ENCODE measurements around the gene SNTA1.

DNA sequence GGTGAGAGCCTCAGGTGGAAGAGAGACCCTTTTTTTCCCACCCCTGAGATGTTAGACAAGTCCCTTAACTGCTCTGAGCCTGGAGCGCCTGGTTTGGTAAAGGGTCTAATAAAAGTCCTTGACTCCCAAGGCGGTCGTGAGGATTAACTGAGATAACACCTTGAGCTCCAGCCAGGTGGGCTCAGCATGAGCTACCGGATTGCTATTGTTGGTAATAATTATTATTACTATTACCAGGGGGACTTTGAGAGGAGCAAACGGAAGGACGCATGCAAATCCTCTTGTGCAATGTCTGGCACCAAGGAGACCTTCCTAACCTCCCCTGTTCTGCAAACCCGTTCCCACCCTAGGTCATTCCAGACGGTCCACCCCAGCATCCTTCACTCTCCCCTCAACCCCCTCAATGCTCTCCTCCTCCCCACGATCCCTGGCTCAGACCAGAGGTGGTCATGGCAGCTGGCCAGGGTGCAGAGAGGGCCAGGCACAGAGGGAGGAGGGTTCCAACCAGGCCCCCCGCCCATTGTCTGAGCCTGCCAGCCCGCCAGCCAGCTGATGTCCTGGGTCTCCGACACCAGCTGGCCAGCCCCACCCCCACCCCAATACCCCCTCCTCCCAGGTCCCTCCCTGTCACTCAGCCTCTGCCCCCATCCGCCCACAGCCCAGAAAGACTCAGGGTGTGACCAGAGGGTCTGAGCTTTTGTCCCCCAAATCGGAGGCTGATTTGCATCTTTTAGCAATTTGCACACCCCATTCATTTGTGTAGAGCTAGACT is 32.0 kb upstream of the SNTA1 start:
- TF ChIP-seq, protein P1, sequence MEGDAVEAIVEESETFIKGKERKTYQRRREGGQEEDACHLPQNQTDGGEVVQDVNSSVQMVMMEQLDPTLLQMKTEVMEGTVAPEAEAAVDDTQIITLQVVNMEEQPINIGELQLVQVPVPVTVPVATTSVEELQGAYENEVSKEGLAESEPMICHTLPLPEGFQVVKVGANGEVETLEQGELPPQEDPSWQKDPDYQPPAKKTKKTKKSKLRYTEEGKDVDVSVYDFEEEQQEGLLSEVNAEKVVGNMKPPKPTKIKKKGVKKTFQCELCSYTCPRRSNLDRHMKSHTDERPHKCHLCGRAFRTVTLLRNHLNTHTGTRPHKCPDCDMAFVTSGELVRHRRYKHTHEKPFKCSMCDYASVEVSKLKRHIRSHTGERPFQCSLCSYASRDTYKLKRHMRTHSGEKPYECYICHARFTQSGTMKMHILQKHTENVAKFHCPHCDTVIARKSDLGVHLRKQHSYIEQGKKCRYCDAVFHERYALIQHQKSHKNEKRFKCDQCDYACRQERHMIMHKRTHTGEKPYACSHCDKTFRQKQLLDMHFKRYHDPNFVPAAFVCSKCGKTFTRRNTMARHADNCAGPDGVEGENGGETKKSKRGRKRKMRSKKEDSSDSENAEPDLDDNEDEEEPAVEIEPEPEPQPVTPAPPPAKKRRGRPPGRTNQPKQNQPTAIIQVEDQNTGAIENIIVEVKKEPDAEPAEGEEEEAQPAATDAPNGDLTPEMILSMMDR (IDR thresholded peaks at IDR 0.05; ENCODE audit: insufficient read depth, low read length), result no peak
- TF ChIP-seq POLR2AphosphoS5 (IDR thresholded peaks at IDR 0.05; ENCODE audit: low read depth), result no peak
- TF ChIP-seq, protein P2, sequence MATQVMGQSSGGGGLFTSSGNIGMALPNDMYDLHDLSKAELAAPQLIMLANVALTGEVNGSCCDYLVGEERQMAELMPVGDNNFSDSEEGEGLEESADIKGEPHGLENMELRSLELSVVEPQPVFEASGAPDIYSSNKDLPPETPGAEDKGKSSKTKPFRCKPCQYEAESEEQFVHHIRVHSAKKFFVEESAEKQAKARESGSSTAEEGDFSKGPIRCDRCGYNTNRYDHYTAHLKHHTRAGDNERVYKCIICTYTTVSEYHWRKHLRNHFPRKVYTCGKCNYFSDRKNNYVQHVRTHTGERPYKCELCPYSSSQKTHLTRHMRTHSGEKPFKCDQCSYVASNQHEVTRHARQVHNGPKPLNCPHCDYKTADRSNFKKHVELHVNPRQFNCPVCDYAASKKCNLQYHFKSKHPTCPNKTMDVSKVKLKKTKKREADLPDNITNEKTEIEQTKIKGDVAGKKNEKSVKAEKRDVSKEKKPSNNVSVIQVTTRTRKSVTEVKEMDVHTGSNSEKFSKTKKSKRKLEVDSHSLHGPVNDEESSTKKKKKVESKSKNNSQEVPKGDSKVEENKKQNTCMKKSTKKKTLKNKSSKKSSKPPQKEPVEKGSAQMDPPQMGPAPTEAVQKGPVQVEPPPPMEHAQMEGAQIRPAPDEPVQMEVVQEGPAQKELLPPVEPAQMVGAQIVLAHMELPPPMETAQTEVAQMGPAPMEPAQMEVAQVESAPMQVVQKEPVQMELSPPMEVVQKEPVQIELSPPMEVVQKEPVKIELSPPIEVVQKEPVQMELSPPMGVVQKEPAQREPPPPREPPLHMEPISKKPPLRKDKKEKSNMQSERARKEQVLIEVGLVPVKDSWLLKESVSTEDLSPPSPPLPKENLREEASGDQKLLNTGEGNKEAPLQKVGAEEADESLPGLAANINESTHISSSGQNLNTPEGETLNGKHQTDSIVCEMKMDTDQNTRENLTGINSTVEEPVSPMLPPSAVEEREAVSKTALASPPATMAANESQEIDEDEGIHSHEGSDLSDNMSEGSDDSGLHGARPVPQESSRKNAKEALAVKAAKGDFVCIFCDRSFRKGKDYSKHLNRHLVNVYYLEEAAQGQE (IDR thresholded peaks at IDR 0.05; ENCODE audit: insufficient replicate concordance, low read depth), result no peak

All from HL-60 (cell line).